Liver (tissue), 9 donors: ENCODE data around the gene WFIKKN1. TPM values are rescaled to one million over a fixed set of nuclear protein-coding genes. Genes with fewer than 3 reads are reported as not detected.

Experiments
- DNase-seq: peaks from one replicate; pipeline ENCODE4 v3.0.0-alpha.2; 2017; ENCODE audit warnings: low spot score
- H3K27ac ChIP-seq, 2 donors: one replicate each; pipeline ENCODE4 v1.7.0; 2013; ENCODE audit warnings: inconsistent platforms in 2 of 2, low read length in 2 of 2, control low read depth in 1 of 2, low read depth in 1 of 2, mild to moderate bottlenecking in 1 of 2
- H3K27me3 ChIP-seq, 4 donors: one replicate each; pipeline versions ENCODE4 v1.6.1 to v1.7.0; 2013; ENCODE audit warnings: low read length in 3 of 4, inconsistent platforms in 1 of 4, mild to moderate bottlenecking in 1 of 4, moderate library complexity in 1 of 4; ENCODE audit not compliant: control insufficient read depth in 4 of 4, insufficient read depth in 4 of 4
- H3K36me3 ChIP-seq, 4 donors: one replicate each; pipeline versions ENCODE4 v1.6.1 to v1.7.0; 2013; ENCODE audit warnings: low read length in 3 of 4, mild to moderate bottlenecking in 3 of 4, low read depth in 1 of 4, moderate library complexity in 1 of 4; ENCODE audit not compliant: control insufficient read depth in 4 of 4, insufficient read depth in 3 of 4
- H3K4me1 ChIP-seq, 4 donors: one replicate each; pipeline versions ENCODE4 v1.6.1 to v1.7.0; 2013; ENCODE audit warnings: low read length in 3 of 4, mild to moderate bottlenecking in 3 of 4, moderate library complexity in 1 of 4; ENCODE audit not compliant: control insufficient read depth in 4 of 4, insufficient read depth in 4 of 4
- H3K4me3 ChIP-seq, 3 donors: one replicate each; pipeline versions ENCODE4 v1.6.1 to v1.7.0; 2013; ENCODE audit warnings: low read length in 3 of 3, control low read depth in 1 of 3, low read depth in 1 of 3, mild to moderate bottlenecking in 1 of 3
- H3K9ac ChIP-seq, 2 donors: one replicate each; pipeline ENCODE4 v1.7.0; 2013; ENCODE audit warnings: low read length in 2 of 2, mild to moderate bottlenecking in 2 of 2, moderate library complexity in 2 of 2, control low read depth in 1 of 2, low read depth in 1 of 2
- H3K9me3 ChIP-seq, 4 donors: one replicate each; pipeline versions ENCODE4 v1.6.1 to v1.7.0; 2013; ENCODE audit warnings: low read length in 3 of 4; ENCODE audit not compliant: control insufficient read depth in 4 of 4
- ATF3 ChIP-seq: IDR thresholded peaks from 2 replicates; pipeline ENCODE4 v1.6.1; 2016; ENCODE audit warnings: antibody characterized with exemption
- CTCF ChIP-seq: fragments of 150-350 bp; IDR thresholded peaks from 2 replicates; pipeline ENCODE4 v1.5.1; 2017; ENCODE audit warnings: improper control_type of control experiment, low read depth, low read length; ENCODE audit not compliant: missing input control
- EGR1 ChIP-seq, 2 donors: IDR thresholded peaks; 2 replicates each; pipeline ENCODE4 v1.6.1; 2016 to 2018; ENCODE audit warnings: antibody characterized with exemption in 2 of 2, low read depth in 2 of 2
- FOXA1 ChIP-seq: IDR thresholded peaks from 2 replicates; pipeline ENCODE4 v1.6.1; 2016; ENCODE audit warnings: antibody characterized with exemption
- FOXA2 ChIP-seq: IDR thresholded peaks from 2 replicates; pipeline ENCODE4 v1.6.1; 2016; ENCODE audit warnings: antibody characterized with exemption
- GABPA ChIP-seq, 2 donors: IDR thresholded peaks in 1 of 2; conservative IDR thresholded peaks in 1 of 2; 2 replicates each; pipeline ENCODE4 v1.6.1; 2016; ENCODE audit warnings: antibody characterized with exemption in 2 of 2, mild to moderate bottlenecking in 1 of 2, moderate library complexity in 1 of 2
- HNF4A ChIP-seq, 2 donors: conservative IDR thresholded peaks; 2 replicates each; pipeline ENCODE4 v1.6.1; 2016; ENCODE audit warnings: antibody characterized with exemption in 2 of 2, mild to moderate bottlenecking in 2 of 2
- HNF4G ChIP-seq: IDR thresholded peaks from 2 replicates; pipeline ENCODE4 v1.6.1; 2016; ENCODE audit warnings: antibody characterized with exemption
- JUND ChIP-seq, 2 donors: IDR thresholded peaks; 2 replicates each; pipeline ENCODE4 v1.6.1; 2016; ENCODE audit warnings: antibody characterized with exemption in 2 of 2
- MAX ChIP-seq: IDR thresholded peaks from 2 replicates; pipeline ENCODE4 v1.6.1; 2016; ENCODE audit warnings: antibody characterized with exemption
- NR2F2 ChIP-seq: IDR thresholded peaks from 2 replicates; pipeline ENCODE4 v1.6.1; 2016; ENCODE audit warnings: antibody characterized with exemption
- RAD21 ChIP-seq, 2 donors: IDR thresholded peaks; 2 replicates each; pipeline ENCODE4 v1.6.1; 2016; ENCODE audit warnings: antibody characterized with exemption in 2 of 2, mild to moderate bottlenecking in 2 of 2
- REST ChIP-seq: IDR thresholded peaks from 2 replicates; pipeline ENCODE4 v1.6.1; 2016; ENCODE audit warnings: antibody characterized with exemption, mild to moderate bottlenecking
- RXRA ChIP-seq, 2 donors: IDR thresholded peaks; 2 replicates each; pipeline ENCODE4 v1.6.1; 2017 to 2018; ENCODE audit warnings: antibody characterized with exemption in 2 of 2, mild to moderate bottlenecking in 1 of 2
- SP1 ChIP-seq: IDR thresholded peaks from 2 replicates; pipeline ENCODE4 v1.6.1; 2018; ENCODE audit warnings: antibody characterized with exemption, mild to moderate bottlenecking
- TAF1 ChIP-seq: conservative IDR thresholded peaks from 2 replicates; pipeline ENCODE4 v1.6.1; 2016; ENCODE audit warnings: antibody characterized with exemption, mild to moderate bottlenecking
- YY1 ChIP-seq: IDR thresholded peaks from 2 replicates; pipeline ENCODE4 v1.6.1; 2016; ENCODE audit warnings: antibody characterized with exemption, mild to moderate bottlenecking
- WGBS: extraction: QIAGEN DNeasy Blood & Tissue Kit; methylation state at CpG from one replicate; pipeline ENCODE4 v1.1.7; 2013; 5-methylcytosine and 5-hydroxymethylcytosine counted together
- polyA plus RNA-seq, 2 donors: library from polyadenylated mRNA; stranded (reverse) in 1 of 2; unstranded in 1 of 2; fragments of 200-250 nt in 1 of 2; fragments of >200 nt in 1 of 2; fragmentation: Nextera tagmentation in 1 of 2; extraction: Ambion mirVana in 1 of 2; gene quantifications; one replicate each; pipeline versions ENCODE4 v1.2.1 to v1.2.3, GENCODE V29; 2013 to 2015
- total RNA-seq, 2 donors: library from RNA; depleted of rRNA; stranded (reverse); fragments of >200 nt; gene quantifications; one replicate each; pipeline ENCODE4 v1.2.3, GENCODE V29; 2014
- donor health status: healthy.
- donor health status: healthy.
- donor health status: healthy.
- donor health status: healthy.
- donor health status: healthy.

WFIKKN1 gene
- total and polyA plus RNA-seq, 4 donors, result 0.19 to 1.2 (median 0.46) TPM

GRCh38 chr16:659618-660017 lies 28.8 kb downstream of the WFIKKN1 start:
- H3K9ac ChIP-seq, result no peak overlapping the region
- H3K9me3 ChIP-seq, result no peaks in the 10 kb centered on the region
- TF ChIP-seq SP1 (no peak), REST (no peak), JUND (IDR thresholded peaks at IDR 0.05) (no peak), FOXA2 (no peak), EGR1 (IDR thresholded peaks at IDR 0.05; ENCODE audit: low read depth in 2 of 2) (no peak), HNF4G (no peak), RAD21 (IDR thresholded peaks at IDR 0.05) (no peak), TAF1 (no peak), MAX (no peak), RXRA (IDR thresholded peaks at IDR 0.05) (no peak), HNF4A (conservative IDR thresholded peaks at IDR 0.05) (no peak), FOXA1 (no peak), CTCF (no peak), ATF3 (no peak), GABPA (IDR thresholded peaks at IDR 0.05 in 1 of 2, conservative IDR thresholded peaks at IDR 0.05 in 1 of 2) (no peak)
- H3K4me1 ChIP-seq, result peaks cover 10 to 22% (median 15%) of the 10 kb centered on the region in 4 donors
- H3K4me3 ChIP-seq, result no peak overlapping the region
- no peaks in the 10 kb centered on the region for H3K27me3 ChIP-seq
- 92% methylated on average over 20 of the region's 20 CpGs for WGBS
- H3K36me3 ChIP-seq, result peaks cover 0 to 6% (median 1%) of the 10 kb centered on the region in 4 donors
- H3K27ac ChIP-seq, result no peak overlapping the region
- no peak for DNase-seq

- no peaks in the 10 kb centered on the region for H3K9me3 ChIP-seq
- peaks cover 10 to 22% (median 15%) of the 10 kb centered on the region in 4 donors for H3K4me1 ChIP-seq
- no peak for DNase-seq
- no peak overlapping the region for H3K4me3 ChIP-seq
- no peaks in the 10 kb centered on the region for H3K27me3 ChIP-seq
- TF ChIP-seq NR2F2 (no peak), YY1 (no peak), FOXA2 (no peak), HNF4G (no peak), GABPA (IDR thresholded peaks at IDR 0.05 in 1 of 2, conservative IDR thresholded peaks at IDR 0.05 in 1 of 2) (no peak), ATF3 (no peak), MAX (no peak), TAF1 (no peak)
- peaks cover 0 to 6% (median 1%) of the 10 kb centered on the region in 4 donors for H3K36me3 ChIP-seq
- H3K9ac ChIP-seq, result no peak overlapping the region
- peak overlapping the region in 1 of 2 donors; percentile 50 for H3K27ac ChIP-seq
- WGBS, result 67% methylated on average over 6 of the region's 6 CpGs
Observed at GRCh38 chr16:660132-660458, 29.3 kb downstream of the WFIKKN1 start.
